Gastroesophageal sphincter (tissue), 4 donors: ENCODE measurements around the gene LRRFIP2. TPM values are rescaled to one million over a fixed set of nuclear protein-coding genes. Genes with fewer than 3 reads are reported as not detected.
A peak's percentile ranks its signal among the peaks of the same experiment; 100 is the strongest.
"Not testable (repeated sequence)": the region's sequence is repeated elsewhere in the genome, so short reads cannot be mapped to it uniquely, and the experiment has no call there.

Experiments used
- ATAC-seq: fragments of 150-250 bp; one replicate; pipeline ENCODE4 v1.9.1; 2016; ENCODE audit warnings: mild to moderate bottlenecking, moderate library complexity
- H3K27ac ChIP-seq, 4 donors: fragments of 200-600 bp; sonication (generic) in 3 of 4; 1 replicate in 3 of 4; 2 replicates in 1 of 4; pipeline ENCODE4 v1.5.1; 2016 to 2019
- H3K27me3 ChIP-seq: fragments of 200-600 bp; sonication (generic); one replicate; pipeline ENCODE4 v1.5.1; 2019
- H3K36me3 ChIP-seq, 2 donors: fragments of 200-600 bp; sonication (generic); one replicate each; pipeline ENCODE4 v1.5.1; 2019; ENCODE audit warnings: control low read depth in 1 of 2
- H3K4me1 ChIP-seq, 3 donors: fragments of 200-600 bp; sonication (generic); 1 replicate in 2 of 3; 2 replicates in 1 of 3; pipeline ENCODE4 v1.5.1; 2016 to 2019; ENCODE audit warnings: control low read depth in 2 of 3
- H3K4me3 ChIP-seq, 2 donors: fragments of 200-600 bp; sonication (generic); one replicate each; pipeline ENCODE4 v1.5.1; 2019; ENCODE audit warnings: mild to moderate bottlenecking in 1 of 2, moderate library complexity in 1 of 2
- H3K9me3 ChIP-seq, 3 donors: fragments of 200-600 bp; sonication (generic); one replicate each; pipeline ENCODE4 v1.5.1; 2017 to 2019; ENCODE audit warnings: control low read depth in 2 of 3
- CTCF ChIP-seq, 4 experiments: fragments of 200-600 bp in 2 of 4; fragments of 450-650 bp in 2 of 4; sonication (generic) in 1 of 4; IDR thresholded peaks; one replicate each; pipeline ENCODE4 v1.5.1; 2017 to 2019; ENCODE audit warnings: antibody characterized with exemption in 4 of 4, mild to moderate bottlenecking in 2 of 4, moderate library complexity in 2 of 4
- EP300 ChIP-seq: sonication (generic); formaldehyde crosslinking; IDR thresholded peaks from one replicate; pipeline ENCODE4 v1.6.1; 2017; ENCODE audit warnings: antibody characterized with exemption, mild to moderate bottlenecking
- POLR2A ChIP-seq, 2 donors: fragments of 450-650 bp; IDR thresholded peaks; one replicate each; pipeline ENCODE4 v1.6.1; 2017; ENCODE audit warnings: antibody characterized with exemption in 2 of 2, mild to moderate bottlenecking in 2 of 2, moderate library complexity in 1 of 2
- POLR2AphosphoS5 ChIP-seq: sonication (generic); formaldehyde crosslinking; IDR thresholded peaks from one replicate; pipeline ENCODE4 v1.6.1; 2017; ENCODE audit warnings: antibody characterized with exemption
- WGBS, 2 donors: methylation state at CpG; one replicate each; pipeline ENCODE4 v1.1.5; 2018; ENCODE audit warnings: low coverage in 1 of 2; 5-methylcytosine and 5-hydroxymethylcytosine counted together
- total RNA-seq, 4 donors: library from RNA; depleted of rRNA; stranded (reverse); fragments of >200 nt; gene quantifications; one replicate each; pipeline ENCODE4 v1.1.0, GENCODE V29; 2016

The LRRFIP2 gene
- total RNA-seq, 4 donors from 2014 or later: 79.4 to 123 (median 88.4) TPM

DNA sequence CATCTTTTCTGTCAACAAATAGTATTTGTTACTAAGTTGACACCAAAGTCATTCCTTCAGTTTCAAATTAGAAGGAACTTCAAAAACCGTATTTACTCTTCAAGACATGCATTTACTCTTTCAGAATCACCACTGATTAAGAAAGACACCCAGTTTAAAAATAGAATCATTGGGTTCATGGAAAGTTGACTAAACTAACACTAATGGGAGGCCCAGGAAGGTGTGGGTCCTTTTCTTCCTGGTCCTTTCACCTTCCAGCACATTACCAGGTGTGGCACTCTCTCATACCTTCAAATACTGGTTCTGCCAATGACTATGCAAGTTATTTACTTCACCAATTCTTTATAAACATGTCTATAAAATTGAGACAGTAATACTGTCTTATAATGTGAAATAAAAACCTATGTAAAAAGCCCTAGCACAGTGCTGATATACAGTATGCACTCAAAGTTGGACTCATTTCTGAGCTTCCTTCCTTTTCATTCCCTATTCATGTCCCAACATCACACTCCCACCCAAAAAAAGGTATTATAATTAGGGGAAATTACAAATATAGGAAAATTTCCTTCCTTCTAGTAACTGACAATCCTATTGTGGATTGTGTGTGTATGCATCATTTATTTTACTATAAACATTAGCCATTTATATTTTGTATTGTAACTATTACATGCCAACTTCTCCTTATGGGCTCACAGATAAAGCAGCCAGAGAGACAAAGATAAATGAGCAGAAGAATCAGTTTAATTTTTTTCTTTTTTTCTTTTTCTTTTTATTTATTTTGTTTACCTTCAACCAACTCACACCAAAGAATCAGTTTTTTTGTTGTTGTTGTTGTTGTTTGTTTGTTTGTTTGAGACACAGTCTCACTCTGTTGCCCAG lies 48.9 kb downstream of the LRRFIP2 start:
- ATAC-seq: no peak
- Histone ChIP-seq H3K4me3 (no peak overlapping the region), H3K36me3 (no peaks in the 10 kb centered on the region), H3K4me1 (peaks cover 0 to 31% (median 0%) of the 10 kb centered on the region in 3 donors), H3K9me3 (no peaks in the 10 kb centered on the region), H3K27me3 (no peaks in the 10 kb centered on the region), H3K27ac (no peak overlapping the region)
- TF ChIP-seq EP300 (no peak), POLR2A (IDR thresholded peaks at IDR 0.05) (no peak), POLR2AphosphoS5 (no peak), CTCF (IDR thresholded peaks at IDR 0.05) (no peak)
- 50 to 59% methylated on average over 1 of the region's 1 CpG for WGBS, 2 donors

DNA sequence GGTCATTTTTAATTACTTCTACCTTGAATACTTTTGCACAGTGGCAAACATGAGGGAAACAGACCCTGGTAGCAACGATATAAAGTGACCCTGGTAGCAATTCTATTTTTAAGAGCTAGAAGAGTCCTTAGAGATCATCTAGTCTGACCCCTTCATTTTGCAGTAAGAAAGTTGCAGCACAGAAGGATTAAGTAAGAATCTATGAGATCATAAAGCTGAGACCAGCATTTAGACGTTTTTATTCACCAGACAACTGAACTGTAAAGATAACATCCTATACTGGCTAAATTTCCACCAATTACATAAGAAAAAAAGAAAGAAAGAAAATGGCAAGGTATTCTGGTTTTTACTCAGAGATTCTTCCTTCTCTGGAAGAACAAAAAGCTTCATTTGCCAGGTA lies 49.9 kb downstream of the LRRFIP2 start:
- 20 to 33% methylated on average over 2 of the region's 2 CpGs for WGBS, 2 donors
- H3K27me3 ChIP-seq: no peaks in the 10 kb centered on the region
- no peak for ATAC-seq
- no peak for TF ChIP-seq POLR2A (IDR thresholded peaks at IDR 0.05)
- no peak for TF ChIP-seq POLR2AphosphoS5
- TF ChIP-seq EP300: no peak
- TF ChIP-seq CTCF (IDR thresholded peaks at IDR 0.05): no peak
- no peak overlapping the region for H3K4me3 ChIP-seq
- H3K27ac ChIP-seq: no peak overlapping the region
- peaks cover 0 to 34% (median 0%) of the 10 kb centered on the region in 3 donors for H3K4me1 ChIP-seq
- no peaks in the 10 kb centered on the region for H3K36me3 ChIP-seq
- no peaks in the 10 kb centered on the region for H3K9me3 ChIP-seq

GRCh38 chr3:37123292-37123691 lies 51.1 kb downstream of the LRRFIP2 start:
- Histone ChIP-seq H3K27ac (no peak overlapping the region), H3K4me3 (no peak overlapping the region), H3K36me3 (no peaks in the 10 kb centered on the region), H3K9me3 (no peaks in the 10 kb centered on the region), H3K27me3 (no peaks in the 10 kb centered on the region), H3K4me1 (peaks cover 0 to 45% (median 0%) of the 10 kb centered on the region in 3 donors)
- 90 to 96% methylated on average over 2 to 4 of the region's 7 CpGs for WGBS, 2 donors
- TF ChIP-seq POLR2A (IDR thresholded peaks at IDR 0.05) (no peak), POLR2AphosphoS5 (no peak), CTCF (IDR thresholded peaks at IDR 0.05) (no peak), EP300 (no peak)
- ATAC-seq: no peak

DNA sequence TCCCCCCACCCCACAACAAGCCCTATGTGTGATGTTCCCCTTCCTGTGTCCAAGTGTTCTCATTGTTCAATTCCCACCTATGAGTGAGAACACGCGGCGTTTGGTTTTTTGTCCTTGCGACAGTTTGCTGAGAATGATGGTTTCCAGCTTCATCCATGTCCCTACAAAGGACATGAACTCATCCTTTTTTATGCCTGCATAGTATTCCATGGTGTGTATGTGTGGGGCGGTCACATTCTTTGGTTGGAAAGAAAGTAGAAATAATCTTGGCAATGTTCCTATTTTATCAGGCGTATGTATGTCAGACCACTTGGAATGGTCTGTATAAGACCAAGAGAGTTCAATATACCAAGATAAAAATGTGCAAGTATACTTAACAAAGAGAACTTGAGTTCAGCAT lies 52.3 kb downstream of the LRRFIP2 start:
- H3K27ac ChIP-seq, H3K4me3 ChIP-seq, ATAC-seq, H3K36me3 ChIP-seq, H3K9me3 ChIP-seq, H3K27me3 ChIP-seq: not testable (repeated sequence)
- H3K4me1 ChIP-seq: peaks cover 0 to 57% (median 0%) of the 10 kb centered on the region in 3 donors
- WGBS, 2 donors: 96 to 100% methylated on average over 1 to 5 of the region's 6 CpGs

DNA sequence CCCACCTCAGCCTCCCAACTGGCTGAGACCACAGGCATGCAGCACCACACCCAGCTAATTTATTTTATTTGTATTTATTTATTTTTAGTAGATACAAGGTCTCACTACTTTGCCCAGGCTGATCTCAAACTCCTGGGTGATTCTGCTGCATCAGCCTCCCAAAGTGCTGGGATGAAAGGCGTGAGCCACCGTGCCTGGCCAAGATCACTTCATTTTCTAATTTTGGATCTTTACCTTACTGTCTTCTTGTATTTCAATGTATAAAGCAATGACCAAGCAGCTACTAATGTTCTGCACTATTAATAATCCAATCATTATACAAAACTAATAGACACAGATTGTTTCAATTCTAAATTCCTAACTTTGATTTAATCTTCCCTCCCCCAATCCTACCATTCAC lies 56.2 kb downstream of the LRRFIP2 start:
- Histone ChIP-seq H3K4me1 (peaks cover 0 to 58% (median 4%) of the 10 kb centered on the region in 3 donors), H3K27ac (peak overlapping the region in 1 of 4 donors; percentile 4), H3K36me3 (peaks cover 0 to 1% of the 10 kb centered on the region in 2 donors), H3K9me3 (no peaks in the 10 kb centered on the region), H3K27me3 (no peaks in the 10 kb centered on the region), H3K4me3 (no peak overlapping the region)
- ATAC-seq: no peak
- 94 to 100% methylated on average over 2 of the region's 2 CpGs for WGBS, 2 donors
- TF ChIP-seq POLR2A (IDR thresholded peaks at IDR 0.05) (no peak), EP300 (no peak), CTCF (IDR thresholded peaks at IDR 0.05) (no peak), POLR2AphosphoS5 (no peak)
